Liver (tissue), 9 donors: ENCODE data around the gene OR51I2. TPM values are rescaled to one million over a fixed set of nuclear protein-coding genes. Genes with fewer than 3 reads are reported as not detected.

ENCODE experiments used
- DNase-seq: peaks from one replicate; pipeline ENCODE4 v3.0.0-alpha.2; 2017; ENCODE audit warnings: low spot score
- H3K27ac ChIP-seq, 2 donors: one replicate each; pipeline ENCODE4 v1.7.0; 2013; ENCODE audit warnings: inconsistent platforms in 2 of 2, low read length in 2 of 2, control low read depth in 1 of 2, low read depth in 1 of 2, mild to moderate bottlenecking in 1 of 2
- H3K27me3 ChIP-seq, 4 donors: one replicate each; pipeline versions ENCODE4 v1.6.1 to v1.7.0; 2013; ENCODE audit warnings: low read length in 3 of 4, inconsistent platforms in 1 of 4, mild to moderate bottlenecking in 1 of 4, moderate library complexity in 1 of 4; ENCODE audit not compliant: control insufficient read depth in 4 of 4, insufficient read depth in 4 of 4
- H3K36me3 ChIP-seq, 4 donors: one replicate each; pipeline versions ENCODE4 v1.6.1 to v1.7.0; 2013; ENCODE audit warnings: low read length in 3 of 4, mild to moderate bottlenecking in 3 of 4, low read depth in 1 of 4, moderate library complexity in 1 of 4; ENCODE audit not compliant: control insufficient read depth in 4 of 4, insufficient read depth in 3 of 4
- H3K4me1 ChIP-seq, 4 donors: one replicate each; pipeline versions ENCODE4 v1.6.1 to v1.7.0; 2013; ENCODE audit warnings: low read length in 3 of 4, mild to moderate bottlenecking in 3 of 4, moderate library complexity in 1 of 4; ENCODE audit not compliant: control insufficient read depth in 4 of 4, insufficient read depth in 4 of 4
- H3K4me3 ChIP-seq, 3 donors: one replicate each; pipeline versions ENCODE4 v1.6.1 to v1.7.0; 2013; ENCODE audit warnings: low read length in 3 of 3, control low read depth in 1 of 3, low read depth in 1 of 3, mild to moderate bottlenecking in 1 of 3
- H3K9ac ChIP-seq, 2 donors: one replicate each; pipeline ENCODE4 v1.7.0; 2013; ENCODE audit warnings: low read length in 2 of 2, mild to moderate bottlenecking in 2 of 2, moderate library complexity in 2 of 2, control low read depth in 1 of 2, low read depth in 1 of 2
- H3K9me3 ChIP-seq, 4 donors: one replicate each; pipeline versions ENCODE4 v1.6.1 to v1.7.0; 2013; ENCODE audit warnings: low read length in 3 of 4; ENCODE audit not compliant: control insufficient read depth in 4 of 4
- ATF3 ChIP-seq: IDR thresholded peaks from 2 replicates; pipeline ENCODE4 v1.6.1; 2016; ENCODE audit warnings: antibody characterized with exemption
- CTCF ChIP-seq: fragments of 150-350 bp; IDR thresholded peaks from 2 replicates; pipeline ENCODE4 v1.5.1; 2017; ENCODE audit warnings: improper control_type of control experiment, low read depth, low read length; ENCODE audit not compliant: missing input control
- EGR1 ChIP-seq, 2 donors: IDR thresholded peaks; 2 replicates each; pipeline ENCODE4 v1.6.1; 2016 to 2018; ENCODE audit warnings: antibody characterized with exemption in 2 of 2, low read depth in 2 of 2
- FOXA1 ChIP-seq: IDR thresholded peaks from 2 replicates; pipeline ENCODE4 v1.6.1; 2016; ENCODE audit warnings: antibody characterized with exemption
- FOXA2 ChIP-seq: IDR thresholded peaks from 2 replicates; pipeline ENCODE4 v1.6.1; 2016; ENCODE audit warnings: antibody characterized with exemption
- GABPA ChIP-seq, 2 donors: IDR thresholded peaks in 1 of 2; conservative IDR thresholded peaks in 1 of 2; 2 replicates each; pipeline ENCODE4 v1.6.1; 2016; ENCODE audit warnings: antibody characterized with exemption in 2 of 2, mild to moderate bottlenecking in 1 of 2, moderate library complexity in 1 of 2
- HNF4A ChIP-seq, 2 donors: conservative IDR thresholded peaks; 2 replicates each; pipeline ENCODE4 v1.6.1; 2016; ENCODE audit warnings: antibody characterized with exemption in 2 of 2, mild to moderate bottlenecking in 2 of 2
- HNF4G ChIP-seq: IDR thresholded peaks from 2 replicates; pipeline ENCODE4 v1.6.1; 2016; ENCODE audit warnings: antibody characterized with exemption
- JUND ChIP-seq, 2 donors: IDR thresholded peaks; 2 replicates each; pipeline ENCODE4 v1.6.1; 2016; ENCODE audit warnings: antibody characterized with exemption in 2 of 2
- MAX ChIP-seq: IDR thresholded peaks from 2 replicates; pipeline ENCODE4 v1.6.1; 2016; ENCODE audit warnings: antibody characterized with exemption
- NR2F2 ChIP-seq: IDR thresholded peaks from 2 replicates; pipeline ENCODE4 v1.6.1; 2016; ENCODE audit warnings: antibody characterized with exemption
- RAD21 ChIP-seq, 2 donors: IDR thresholded peaks; 2 replicates each; pipeline ENCODE4 v1.6.1; 2016; ENCODE audit warnings: antibody characterized with exemption in 2 of 2, mild to moderate bottlenecking in 2 of 2
- REST ChIP-seq: IDR thresholded peaks from 2 replicates; pipeline ENCODE4 v1.6.1; 2016; ENCODE audit warnings: antibody characterized with exemption, mild to moderate bottlenecking
- RXRA ChIP-seq, 2 donors: IDR thresholded peaks; 2 replicates each; pipeline ENCODE4 v1.6.1; 2017 to 2018; ENCODE audit warnings: antibody characterized with exemption in 2 of 2, mild to moderate bottlenecking in 1 of 2
- SP1 ChIP-seq: IDR thresholded peaks from 2 replicates; pipeline ENCODE4 v1.6.1; 2018; ENCODE audit warnings: antibody characterized with exemption, mild to moderate bottlenecking
- TAF1 ChIP-seq: conservative IDR thresholded peaks from 2 replicates; pipeline ENCODE4 v1.6.1; 2016; ENCODE audit warnings: antibody characterized with exemption, mild to moderate bottlenecking
- YY1 ChIP-seq: IDR thresholded peaks from 2 replicates; pipeline ENCODE4 v1.6.1; 2016; ENCODE audit warnings: antibody characterized with exemption, mild to moderate bottlenecking
- WGBS: extraction: QIAGEN DNeasy Blood & Tissue Kit; methylation state at CpG from one replicate; pipeline ENCODE4 v1.1.7; 2013; 5-methylcytosine and 5-hydroxymethylcytosine counted together
- polyA plus RNA-seq, 2 donors: library from polyadenylated mRNA; stranded (reverse) in 1 of 2; unstranded in 1 of 2; fragments of 200-250 nt in 1 of 2; fragments of >200 nt in 1 of 2; fragmentation: Nextera tagmentation in 1 of 2; extraction: Ambion mirVana in 1 of 2; gene quantifications; one replicate each; pipeline versions ENCODE4 v1.2.1 to v1.2.3, GENCODE V29; 2013 to 2015
- total RNA-seq, 2 donors: library from RNA; depleted of rRNA; stranded (reverse); fragments of >200 nt; gene quantifications; one replicate each; pipeline ENCODE4 v1.2.3, GENCODE V29; 2014
- donor health status: healthy.
- donor health status: healthy.
- donor health status: healthy.
- donor health status: healthy.
- donor health status: healthy.

Gene OR51I2
- total and polyA plus RNA-seq, 4 donors: not detected

GRCh38 chr11:5473921-5474320, 24.8 kb downstream of the OR51I2 start (continued):
- TF ChIP-seq HNF4A (conservative IDR thresholded peaks at IDR 0.05) (no peak), GABPA (IDR thresholded peaks at IDR 0.05 in 1 of 2, conservative IDR thresholded peaks at IDR 0.05 in 1 of 2) (no peak), NR2F2 (no peak), TAF1 (no peak), JUND (IDR thresholded peaks at IDR 0.05) (no peak), ATF3 (no peak), EGR1 (IDR thresholded peaks at IDR 0.05; ENCODE audit: low read depth in 2 of 2) (no peak), RXRA (IDR thresholded peaks at IDR 0.05) (no peak), FOXA2 (no peak), YY1 (no peak)

GRCh38 chr11:5476186-5476819, 27.2 kb downstream of the OR51I2 start:
- 38% methylated on average over 2 of the region's 2 CpGs for WGBS

More at GRCh38 chr11:5476186-5476819, 27.2 kb downstream of the OR51I2 start:
- Histone ChIP-seq H3K9me3 (no peaks in the 10 kb centered on the region), H3K9ac (no peak overlapping the region), H3K36me3 (no peaks in the 10 kb centered on the region), H3K4me3 (no peak overlapping the region), H3K4me1 (no peaks in the 10 kb centered on the region), H3K27ac (no peak overlapping the region), H3K27me3 (no peaks in the 10 kb centered on the region)
- peak; percentile 41 for DNase-seq
- TF ChIP-seq FOXA2 (no peak), REST (no peak), YY1 (no peak), MAX (no peak), SP1 (no peak), CTCF (peak; percentile 84), TAF1 (no peak), EGR1 (IDR thresholded peaks at IDR 0.05; ENCODE audit: low read depth in 2 of 2) (no peak), ATF3 (no peak), RAD21 (IDR thresholded peaks at IDR 0.05) (peak; percentile 78 to 88), FOXA1 (no peak), HNF4G (no peak)
